ENCODE results near the gene NSFL1C.

DNA sequence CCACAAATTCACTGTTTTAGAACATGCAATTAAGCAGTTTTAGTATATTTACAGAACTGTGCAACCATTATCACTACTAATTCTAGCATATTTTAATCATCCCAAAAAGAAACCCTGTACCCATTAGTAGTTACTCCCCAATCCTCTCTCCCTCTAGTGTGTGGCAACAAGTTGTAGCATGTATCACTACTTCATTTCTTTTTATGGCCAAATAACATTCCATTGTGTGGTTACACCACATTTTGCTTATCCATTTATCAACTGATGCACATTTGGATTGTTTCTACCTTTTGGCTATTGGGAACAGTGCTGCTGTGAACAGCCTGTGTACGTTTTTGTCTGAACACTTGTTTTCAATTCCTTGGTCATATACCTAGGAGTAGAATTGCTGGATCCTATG, 42.3 kb downstream of the NSFL1C start:
- TF ChIP-seq CTCF (conservative IDR thresholded peaks at IDR 0.05; ENCODE audit: low read length) (no peak), EZH2phosphoT487 (IDR thresholded peaks at IDR 0.05; ENCODE audit: borderline replicate concordance, low read depth, low read length) (no peak)

Measured in OCI-LY7 (cell line).